ENCODE data around the gene EP400. TPM values are rescaled to one million over a fixed set of nuclear protein-coding genes. Genes with fewer than 3 reads are reported as not detected.

Gene EP400
- total and polyA plus RNA-seq, 9 of the 15 experiments (the other 6 are each of a cell fraction or from before 2014, with no cell fraction given), result 4.5 to 58.0 (median 7.0) TPM

- H3K27ac ChIP-seq (ENCODE audit: extremely low read depth, low read depth, low read length), result no peak overlapping the region
- ChIA-PET CTCF (ENCODE audit: low intra/inter-chr PET ratio) (no interaction called here), POLR2A (interaction anchor here (0.6 to 0.7 kb wide), 2 partner anchors 14 to 34 kb away, joined by 3 to 4 read pairs; no protein-coding TSS in a partner anchor)
- BruUV-seq (replicated peaks), result no TSS peak
- no peaks in the 10 kb centered on the region for H3K9me1 ChIP-seq (ENCODE audit: control insufficient read depth, insufficient read depth, low read length)
- ATAC-seq (no peak), DNase-seq (ENCODE audit: extremely low read depth in 1 of 4, low spot score in 3 of 4) (no peak), FAIRE-seq (no peak)
- no peak overlapping the region for H3K4me3 ChIP-seq
- H3K4me2 ChIP-seq (ENCODE audit: insufficient read depth, low read length), result no peak overlapping the region
- no peaks in the 10 kb centered on the region for H3K79me2 ChIP-seq (ENCODE audit: control insufficient read depth, insufficient read depth, low read length)
- no peak overlapping the region for H3K9ac ChIP-seq (ENCODE audit: insufficient read depth in 1 of 2, low read depth in 2 of 2, low read length in 2 of 2)
- in situ Hi-C loops (cut with MboI) (no loop called here), intact Hi-C loops (cut with micrococcal nuclease) (no loop called here)
- no peaks in the 10 kb centered on the region for H3K9me3 ChIP-seq (replicated peaks; ENCODE audit: control insufficient read depth, insufficient read depth, low read depth, low read length)
- no peaks in the 10 kb centered on the region for H4K20me1 ChIP-seq (replicated peaks; ENCODE audit: control insufficient read depth, insufficient read depth, low read length)
- no peak overlapping the region for H2AFZ ChIP-seq (ENCODE audit: low read depth, low read length)
- H3K36me3 ChIP-seq (ENCODE audit: control insufficient read depth, insufficient read depth, low read length), result peaks cover 16% of the 10 kb centered on the region; the same call in 1 of the 3 replicates
- 85% methylated on average over 7 of the region's 31 CpGs for WGBS (ENCODE audit: insufficient coverage, low coverage, missing lambda C conversion rate)
- TF ChIP-seq CBX1 (IDR thresholded peaks at IDR 0.05; ENCODE audit: low read depth), result no peak
- no peak for TF ChIP-seq ZNF280B (CRISPR knock-in tag; IDR thresholded peaks at IDR 0.05)
- peak; percentile 10 for TF ChIP-seq PCBP1 (IDR thresholded peaks at IDR 0.05; ENCODE audit: low read depth, low read length, poor library complexity, severe bottlenecking)
- TF ChIP-seq PHB (CRISPR knock-in tag; IDR thresholded peaks at IDR 0.05), result no peak
- TF ChIP-seq ZSCAN29 (IDR thresholded peaks at IDR 0.05), result no peak
- TF ChIP-seq ZNF133 (CRISPR knock-in tag; IDR thresholded peaks at IDR 0.05), result no peak
- peaks cover 0 to 31% of the 10 kb centered on the region in 2 experiments; a peak in 2 of 5 replicates for H3K4me1 ChIP-seq (replicated peaks in 1 of 2; ENCODE audit: control insufficient read depth in 2 of 2, insufficient read depth in 2 of 2, low read length in 2 of 2)
- no peaks in the 10 kb centered on the region for H3K27me3 ChIP-seq (ENCODE audit: control insufficient read depth in 2 of 2, insufficient read depth in 2 of 2, low read length in 2 of 2)
Measured at GRCh38 chr12:131917139-131917710, 32.5 kb upstream of the EP400 start.
